Lower leg skin (tissue), 3 donors: Measurements from ENCODE around the gene SLC17A3.

ENCODE experiments used
- CTCF ChIP-seq, 3 donors: fragments of 450-650 bp; IDR thresholded peaks; one replicate each; pipeline ENCODE4 v1.5.1; 2016; ENCODE audit warnings: antibody characterized with exemption in 3 of 3, mild to moderate bottlenecking in 3 of 3, moderate library complexity in 2 of 3
- POLR2A ChIP-seq, 2 donors: fragments of 450-650 bp; IDR thresholded peaks; one replicate each; pipeline ENCODE4 v1.6.1; 2016 to 2017; ENCODE audit warnings: antibody characterized with exemption in 2 of 2, mild to moderate bottlenecking in 1 of 2, moderate library complexity in 1 of 2

GRCh38 chr6:25835442-25836283, 38.4 kb downstream of the SLC17A3 start:
- TF ChIP-seq CTCF (IDR thresholded peaks at IDR 0.05): no peak
- TF ChIP-seq POLR2A (IDR thresholded peaks at IDR 0.05): no peak
